Heart left ventricle (tissue), 16 donors: ENCODE measurements around the gene ZNF669. TPM values are rescaled to one million over a fixed set of nuclear protein-coding genes. Genes with fewer than 3 reads are reported as not detected.

Experiments
- ATAC-seq, 4 donors: fragments of 200-7000 bp; cut with Tn5 transposase; one replicate each; pipeline ENCODE4 v1.9.1; 2020 to 2022; ENCODE audit warnings: moderate library complexity in 4 of 4, mild to moderate bottlenecking in 3 of 4, moderate number of reproducible peaks in 1 of 4
- DNase-seq, 5 donors: peaks; one replicate each; pipeline ENCODE4 v3.0.0-alpha.2; 2020
- H3K27ac ChIP-seq, 12 donors: fragments of 200-600 bp; sonication (generic) in 4 of 12; one replicate each; pipeline versions ENCODE4 v1.5.0 to v1.8.0; 2016 to 2022; ENCODE audit warnings: mild to moderate bottlenecking in 2 of 12
- H3K27me3 ChIP-seq, 9 donors: fragments of 200-600 bp; sonication (generic) in 2 of 9; one replicate each; pipeline versions ENCODE4 v1.5.1 to v1.8.0; 2016 to 2022; ENCODE audit warnings: mild to moderate bottlenecking in 3 of 9
- H3K36me3 ChIP-seq, 9 donors: fragments of 200-600 bp; sonication (generic) in 2 of 9; one replicate each; pipeline versions ENCODE4 v1.5.0 to v1.8.0; 2018 to 2022; ENCODE audit warnings: mild to moderate bottlenecking in 2 of 9
- H3K4me1 ChIP-seq, 12 donors: fragments of 200-600 bp; sonication (generic) in 4 of 12; one replicate each; pipeline versions ENCODE4 v1.5.0 to v1.8.0; 2016 to 2022; ENCODE audit warnings: mild to moderate bottlenecking in 3 of 12
- H3K4me3 ChIP-seq, 12 donors: fragments of 200-600 bp; sonication (generic) in 4 of 12; one replicate each; pipeline versions ENCODE4 v1.5.0 to v1.8.0; 2017 to 2022; ENCODE audit warnings: mild to moderate bottlenecking in 9 of 12, moderate library complexity in 4 of 12
- H3K9me3 ChIP-seq, 12 donors: fragments of 200-600 bp; sonication (generic) in 4 of 12; one replicate each; pipeline versions ENCODE4 v1.5.0 to v1.8.0; 2016 to 2022; ENCODE audit warnings: mild to moderate bottlenecking in 1 of 12
- CTCF ChIP-seq, 12 donors: fragments of 200-600 bp; sonication (generic) in 4 of 12; IDR thresholded peaks; one replicate each; pipeline versions ENCODE4 v1.5.0 to v1.8.0; 2018 to 2022; ENCODE audit warnings: antibody characterized with exemption in 12 of 12, mild to moderate bottlenecking in 5 of 12
- POLR2A ChIP-seq, 2 donors: fragments of 450-650 bp; IDR thresholded peaks; one replicate each; pipeline ENCODE4 v1.6.1; 2017; ENCODE audit warnings: antibody characterized with exemption in 2 of 2, mild to moderate bottlenecking in 2 of 2, moderate library complexity in 2 of 2
- WGBS, 4 donors: extraction: QIAGEN DNeasy Blood & Tissue Kit in 2 of 4; methylation state at CpG; one replicate each; pipeline versions ENCODE4 v1.1.5 to v1.1.7; 2013 to 2018; 5-methylcytosine and 5-hydroxymethylcytosine counted together
- intact Hi-C, 10 donors: fragments of 100-400 bp; cut with DNase I; formaldehyde crosslinking; loops; one replicate each; pipeline versions ENCODE4 v1.11.1 to v1.14.2; 2022
- polyA plus RNA-seq, 2 donors: library from polyadenylated mRNA; stranded (reverse); fragments of 200-250 nt; gene quantifications; one replicate each; pipeline ENCODE4 v1.2.3, GENCODE V29; 2013
- total RNA-seq, 9 donors: library from RNA; depleted of rRNA in 2 of 9; stranded (reverse); fragments of >200 nt in 2 of 9; fragmentation: NEBNext Ultra II Directional in 3 of 9; extraction: Animal tissue kit (Norgen Biotek cat#: 25700) in 3 of 9; gene quantifications; one replicate each; pipeline versions ENCODE4 v1.1.0 to v1.2.4, GENCODE V29; 2016 to 2023
- donor health status: ischemic (EF 13 %, LVEDD 7.1; RV severe dilation, severe dysfunction).
- donor health status: healthy with polysubstance abuse.
- donor health status: DM: no; HTN: yes; CAD: no.
- donor health status: DM: no; HTN: no; CAD: no.
- donor health status: ischemic (EF 25% LVEDD 6.9; RV normal size, moderate dysfunction).
- donor health status: ischemic (EF 25% LVEDD 5.7; RV mildly dilated, moderate dysfunction).
- donor health status: healthy.
- donor health status: DM: yes; HTN: yes; CAD: no.
- donor health status: ischemic (EF 35%, LVEDD 5.7; RV mildly dilated, moderate dysfunction).
- donor health status: nonischemic (EF 11% LVEDD 7.7; RV severe dilation, severe dysfunction).
- donor health status: DM: yes; HTN: yes; CAD: no.
- donor health status: PGD.
- donor health status: ischemic (EF 29% LVEDD 5.4; RV normal size, mild dysfunction).
- donor health status: nonischemic (EF 23%, LVEDD 6.1; RV moderate dilation, normal function).

Gene ZNF669
- total and polyA plus RNA-seq, 11 donors = 1.5 to 5.4 (median 3.2) TPM

DNA sequence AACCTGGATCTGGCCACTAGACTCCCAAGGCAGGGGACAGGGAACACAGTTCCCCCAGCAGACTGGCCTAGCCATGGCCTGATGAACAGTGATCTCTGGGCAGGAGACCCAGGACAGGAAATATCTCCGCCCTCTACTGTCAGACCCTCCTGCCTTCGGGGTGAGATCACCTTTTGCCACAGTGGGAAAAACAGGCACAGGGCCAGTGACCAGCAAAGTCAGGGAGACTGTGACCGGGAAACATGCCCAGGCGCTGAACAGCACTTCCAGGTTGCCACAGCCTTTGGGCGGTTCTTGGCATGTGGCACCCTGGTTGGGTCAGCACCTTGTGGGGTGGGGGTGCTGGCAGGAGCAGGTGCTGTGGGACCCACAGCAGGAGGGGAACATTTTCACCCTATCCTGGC, 8.9 kb upstream of the ZNF669 start:
- ATAC-seq = no peak
- no peaks in the 10 kb centered on the region for H3K36me3 ChIP-seq
- H3K9me3 ChIP-seq = no peaks in the 10 kb centered on the region
- peaks cover 0 to 16% (median 0%) of the 10 kb centered on the region in 9 donors for H3K27me3 ChIP-seq
- 45 to 71% (median 69%) methylated on average over 4 to 5 of the region's 5 CpGs for WGBS, 4 donors
- DNase-seq = no peak
- no peak overlapping the region for H3K27ac ChIP-seq
- no peak overlapping the region for H3K4me3 ChIP-seq
- intact Hi-C loops = loop anchor here in 2 of 10 donors (5.0 kb wide), 2 partner anchors 99 to 219 kb away; partner anchors contain the start of gene ZNF496 (in 1 of the 2)
- H3K4me1 ChIP-seq = peaks cover 0 to 26% (median 11%) of the 10 kb centered on the region in 12 donors
- no peak for TF ChIP-seq CTCF (IDR thresholded peaks at IDR 0.05)
- no peak for TF ChIP-seq POLR2A (IDR thresholded peaks at IDR 0.05)

GRCh38 chr1:247112479-247112781, 8.3 kb upstream of the ZNF669 start:
- Histone ChIP-seq H3K4me3 (peak overlapping the region in 11 of 12 donors; percentile 51 to 89 (median 72)), H3K4me1 (peaks cover 0 to 26% (median 11%) of the 10 kb centered on the region in 12 donors), H3K27me3 (peaks cover 0 to 16% (median 0%) of the 10 kb centered on the region in 9 donors), H3K36me3 (no peaks in the 10 kb centered on the region), H3K9me3 (no peaks in the 10 kb centered on the region), H3K27ac (peak overlapping the region in 8 of 12 donors; percentile 64 to 88 (median 78))
- ATAC-seq = peak in 1 of 4 donors; percentile 9
- no peak for DNase-seq
- intact Hi-C loops = loop anchor here in 2 of 10 donors (5.0 kb wide), 2 partner anchors 100 to 220 kb away; partner anchors contain the start of gene ZNF496 (in 1 of the 2)
- WGBS, 4 donors = 56 to 77% (median 63%) methylated on average over 7 to 9 of the region's 9 CpGs
- TF ChIP-seq CTCF (IDR thresholded peaks at IDR 0.05) (no peak), POLR2A (IDR thresholded peaks at IDR 0.05) (no peak)

DNA sequence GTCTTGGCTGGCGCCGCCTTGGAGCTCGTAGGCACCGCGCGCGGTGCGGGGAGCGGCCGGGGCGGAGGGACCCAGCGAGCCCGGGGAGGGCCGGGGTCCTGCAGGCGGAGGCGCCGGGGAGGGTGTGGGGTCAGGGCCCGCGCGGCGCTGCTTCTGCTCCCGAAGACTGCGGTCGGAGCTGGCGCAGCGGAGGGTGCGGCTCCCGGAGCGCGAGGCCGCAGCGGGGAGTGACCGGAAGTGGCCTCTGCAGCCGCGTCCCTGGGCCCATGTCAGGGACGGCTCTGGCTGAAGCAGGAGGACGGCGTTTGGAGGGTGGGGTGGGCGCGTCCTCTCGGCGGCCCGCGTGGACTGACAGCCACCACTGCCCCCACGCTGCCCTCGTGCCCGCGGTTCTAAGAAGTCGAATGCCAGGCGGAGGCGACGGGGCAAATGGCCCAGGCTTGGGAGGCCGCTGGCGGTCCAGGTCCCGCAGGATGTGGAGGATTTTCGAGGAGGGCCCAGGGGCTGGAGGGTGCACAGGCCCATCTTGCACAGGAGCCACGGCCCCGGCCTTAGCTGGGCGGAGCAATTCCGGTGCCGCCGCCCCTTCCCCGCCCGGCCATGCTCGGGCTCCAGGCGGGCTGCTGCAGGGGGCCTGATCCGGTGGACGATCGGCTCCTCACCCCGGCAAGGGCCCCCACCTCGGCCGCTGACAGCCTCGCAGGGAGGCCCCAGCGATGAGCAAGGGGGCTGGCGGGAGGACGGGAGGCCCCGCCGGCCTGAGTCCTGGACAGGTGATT, 7.7 kb upstream of the ZNF669 start:
- intact Hi-C loops = loop anchor here in 2 of 10 donors (5.0 kb wide), 2 partner anchors 100 to 220 kb away; partner anchors contain the start of gene ZNF496 (in 1 of the 2)
- peak; percentile 70 to 97 (median 92) for ATAC-seq

More for the DNA sequence above, 7.7 kb upstream of the ZNF669 start:
- 0 to 23% (median 3%) methylated on average over 3 to 78 of the region's 78 CpGs for WGBS, 4 donors
- DNase-seq = peak; percentile 70 to 87 (median 79)
- Histone ChIP-seq H3K27me3 (peaks cover 0 to 16% (median 0%) of the 10 kb centered on the region in 9 donors), H3K36me3 (no peaks in the 10 kb centered on the region), H3K4me1 (peaks cover 0 to 26% (median 11%) of the 10 kb centered on the region in 12 donors), H3K9me3 (no peaks in the 10 kb centered on the region), H3K4me3 (peak overlapping the region; percentile 51 to 89 (median 72)), H3K27ac (peak overlapping the region in 11 of 12 donors; percentile 61 to 88 (median 76))
- TF ChIP-seq POLR2A (IDR thresholded peaks at IDR 0.05) = peak in 1 of 2 donors; percentile 55
- TF ChIP-seq CTCF (IDR thresholded peaks at IDR 0.05) = no peak
